Inferior parietal cortex (tissue), 1 donor: ENCODE data around the gene ADNP.
"Not testable (repeated sequence)": the region's sequence is repeated elsewhere in the genome, so short reads cannot be mapped to it uniquely, and the experiment has no call there.

ENCODE experiments used
- DNase-seq: peaks from one replicate; pipeline ENCODE4 v3.0.0-alpha.2; 2016; ENCODE audit errors: extremely low spot score

ADNP gene

GRCh38 chr20:50931306-50932015 lies at the start of gene ADNP:
Gene ADNP, minus strand, starts transcription at chr20:50931437. Its CDS starts 27,441 bp downstream, at chr20:50903996.
- peak; percentile 97 for DNase-seq

DNA sequence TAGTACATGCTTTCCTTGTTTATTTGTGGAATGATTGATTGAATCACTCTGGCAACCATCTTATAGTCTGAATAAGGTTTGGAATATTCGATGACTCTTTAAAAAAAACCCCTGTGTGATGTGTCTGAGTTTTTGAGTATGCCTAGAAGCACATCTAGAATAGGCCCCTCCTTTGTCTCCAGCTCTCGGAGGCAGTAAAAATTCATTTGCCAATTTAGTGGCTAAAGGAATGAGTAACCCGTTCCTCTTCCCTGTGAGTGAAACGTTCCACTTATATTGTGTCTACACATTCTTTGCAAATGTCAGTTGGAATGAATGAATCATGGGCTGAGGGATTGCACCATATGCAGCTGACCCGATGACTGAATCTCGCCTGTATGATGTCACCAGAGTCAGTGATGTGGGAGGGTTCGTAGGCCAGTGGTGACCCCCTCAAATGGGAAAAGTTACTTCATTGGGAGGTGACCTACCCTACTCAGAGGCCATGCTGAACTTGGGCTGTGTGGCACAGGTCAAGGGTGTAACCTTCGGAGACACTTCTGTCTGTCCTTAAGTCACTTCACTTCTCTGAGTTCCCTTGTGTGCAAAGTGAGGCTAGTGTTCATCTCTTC lies 48.9 kb upstream of the ADNP start:
- DNase-seq = no peak

- DNase-seq = not testable (repeated sequence)
These were observed 47.3 kb upstream of the ADNP start for GRCh38 chr20:50978533-50978932.

- DNase-seq = no peak
These were observed 46.1 kb upstream of the ADNP start for GRCh38 chr20:50977066-50978021.

DNA sequence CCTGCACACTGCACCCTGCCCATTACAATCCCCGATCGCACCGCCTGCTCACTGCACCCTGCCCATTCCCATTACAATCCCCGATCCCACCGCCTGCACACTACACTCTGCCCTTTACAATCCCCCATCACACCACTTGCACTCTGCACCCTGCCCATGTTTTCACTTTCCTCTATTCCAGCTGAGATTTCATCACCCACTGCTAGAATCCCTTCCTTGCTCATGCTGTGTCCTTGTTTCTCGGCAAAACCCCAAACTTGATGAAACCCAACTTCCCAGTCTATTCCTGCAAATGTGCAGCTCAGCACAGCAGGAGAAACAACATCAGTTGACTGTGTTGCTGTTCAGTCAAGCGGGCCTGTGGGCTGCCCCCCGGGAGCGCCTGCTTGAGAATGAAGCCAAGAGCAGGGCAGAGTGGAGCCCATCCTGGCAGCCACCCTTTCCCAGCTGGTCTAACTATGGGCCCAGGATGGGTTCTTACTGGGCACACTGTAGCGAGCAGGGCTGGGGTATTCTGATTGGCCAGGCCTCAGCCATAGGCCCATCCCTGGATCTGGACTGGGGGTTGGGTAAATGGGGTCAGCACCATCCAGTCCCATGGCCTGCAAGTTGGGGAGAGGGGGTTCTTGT lies 44.6 kb upstream of the ADNP start:
- no peak for DNase-seq

DNA sequence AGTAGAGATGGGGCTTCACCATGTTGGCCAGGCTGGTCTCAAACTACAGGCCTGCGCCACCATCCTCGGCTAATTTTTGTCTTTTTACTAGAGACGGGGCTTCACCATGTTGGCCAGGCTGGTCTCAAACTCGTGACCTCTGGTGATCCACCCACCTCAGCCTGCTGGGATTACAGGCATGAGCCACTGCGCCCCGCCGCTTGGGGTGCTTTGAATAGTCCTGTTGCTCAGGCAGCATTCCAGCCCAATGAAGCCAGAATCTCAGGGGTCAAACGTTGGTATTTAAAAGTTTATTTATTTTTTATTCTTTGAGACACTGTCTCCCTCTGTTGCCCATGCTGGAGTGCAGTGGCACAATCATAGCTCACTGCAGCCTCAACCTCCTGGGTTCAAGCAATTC lies 38.7 kb upstream of the ADNP start:
- no peak for DNase-seq

DNA sequence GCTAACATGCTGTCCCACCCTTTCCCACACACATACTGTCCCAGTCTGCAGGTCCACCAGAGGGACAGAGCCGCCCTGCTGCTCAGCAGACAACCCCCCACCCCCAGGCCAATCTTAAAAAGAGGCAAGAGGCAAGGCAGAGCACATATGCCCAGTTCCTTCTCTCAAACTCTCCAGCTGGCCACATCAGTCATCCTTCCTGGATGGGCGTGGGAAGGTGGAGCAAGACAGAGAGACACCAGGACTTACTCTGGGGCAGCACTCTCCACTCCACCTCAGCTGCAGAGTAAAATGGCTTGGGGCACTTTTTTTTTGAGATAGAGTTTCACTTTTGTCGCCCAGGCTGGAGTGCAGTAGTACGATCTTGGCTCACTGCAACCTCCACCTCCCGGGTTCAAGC lies 38.2 kb upstream of the ADNP start:
- no peak for DNase-seq

GRCh38 chr20:50968289-50968688 lies 37.1 kb upstream of the ADNP start:
- no peak for DNase-seq

GRCh38 chr20:50967586-50967985 lies 36.3 kb upstream of the ADNP start:
- no peak for DNase-seq

GRCh38 chr20:50959543-50960126 lies 28.4 kb upstream of the ADNP start:
- DNase-seq = no peak

- peak; percentile 99 for DNase-seq
These were observed 27.6 kb upstream of the ADNP start, which contains the start of gene MOCS3 for GRCh38 chr20:50958615-50959542. Gene MOCS3, plus strand, starts transcription at chr20:50958818. Its CDS starts 25 bp downstream, at chr20:50958843.

- DNase-seq = peak; percentile 22
These were observed 26.8 kb upstream of the ADNP start, which contains the start of gene DPM1 for GRCh38 chr20:50957798-50958614. Gene DPM1, minus strand, starts transcription at chr20:50958532. Its CDS starts 9 bp downstream, at chr20:50958523.

DNA sequence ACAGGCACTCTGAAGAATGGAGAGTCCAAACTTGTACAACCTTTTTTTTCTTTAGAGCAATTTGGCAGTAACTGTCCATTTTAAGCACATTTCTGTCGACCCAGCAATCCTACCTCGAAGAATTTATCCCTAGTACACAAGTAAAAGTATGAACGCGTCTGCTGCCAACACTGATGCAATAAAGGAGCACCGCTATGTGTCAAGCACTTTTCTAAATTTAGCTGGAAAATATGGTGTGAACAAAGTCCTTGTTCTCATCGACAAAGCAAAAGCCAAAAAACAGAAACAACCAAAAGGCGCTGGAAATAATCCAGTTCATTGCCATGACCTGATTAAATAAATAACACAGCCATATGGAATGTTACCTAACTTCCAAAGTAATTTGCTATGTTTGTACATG lies 26.0 kb upstream of the ADNP start:
- no peak for DNase-seq

GRCh38 chr20:50953821-50954220 lies 22.6 kb upstream of the ADNP start:
- DNase-seq = no peak

DNA sequence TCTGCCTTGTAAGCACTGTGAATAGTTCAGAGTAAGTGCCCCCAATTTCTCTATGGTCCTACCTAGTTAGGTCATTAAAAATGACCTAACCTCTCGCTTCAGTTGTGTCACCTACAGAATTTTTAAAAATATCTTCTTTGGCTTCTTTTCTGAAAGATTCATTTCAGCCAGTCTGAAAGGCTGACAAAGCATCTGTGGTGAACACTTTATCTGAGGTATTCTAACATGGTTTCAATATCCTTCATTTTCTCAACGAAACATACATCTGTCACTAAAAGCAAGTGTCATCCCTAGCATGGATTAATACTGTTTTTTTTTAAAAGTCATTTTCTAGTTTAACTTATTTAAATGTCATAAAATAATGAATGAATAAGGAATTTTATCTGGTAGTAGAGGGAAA lies 22.0 kb upstream of the ADNP start:
- no peak for DNase-seq

DNA sequence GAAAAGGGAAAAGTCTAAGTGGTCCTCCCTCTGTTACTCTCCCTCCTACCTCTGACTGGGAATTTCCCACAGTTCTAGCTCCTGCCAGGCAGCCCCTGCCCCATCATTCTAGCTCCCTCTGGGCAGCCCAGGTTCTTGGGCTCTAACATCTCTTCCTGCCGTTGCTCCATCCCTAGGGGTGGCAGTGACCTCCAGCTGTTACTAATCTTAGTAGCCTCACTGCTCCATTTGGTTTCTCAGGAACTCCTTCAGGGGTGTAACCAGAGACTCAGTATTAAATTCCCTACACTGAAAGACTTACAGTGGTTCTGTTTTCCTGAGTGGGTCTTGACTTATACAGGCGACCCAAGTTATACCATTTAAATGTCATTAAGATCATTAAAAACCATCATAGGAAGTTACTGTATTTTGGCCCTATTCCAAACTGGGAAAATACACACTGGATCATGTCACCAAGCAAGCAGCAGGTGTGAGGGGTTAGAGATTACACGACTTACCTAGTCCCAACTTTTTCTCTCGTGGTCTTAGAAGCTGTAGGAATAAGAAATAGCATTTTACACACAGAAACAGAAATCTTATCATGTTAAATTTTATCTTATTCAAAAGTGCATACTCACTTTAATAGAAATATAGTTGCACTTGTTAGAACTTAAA lies 17.0 kb upstream of the ADNP start:
- DNase-seq = no peak

DNA sequence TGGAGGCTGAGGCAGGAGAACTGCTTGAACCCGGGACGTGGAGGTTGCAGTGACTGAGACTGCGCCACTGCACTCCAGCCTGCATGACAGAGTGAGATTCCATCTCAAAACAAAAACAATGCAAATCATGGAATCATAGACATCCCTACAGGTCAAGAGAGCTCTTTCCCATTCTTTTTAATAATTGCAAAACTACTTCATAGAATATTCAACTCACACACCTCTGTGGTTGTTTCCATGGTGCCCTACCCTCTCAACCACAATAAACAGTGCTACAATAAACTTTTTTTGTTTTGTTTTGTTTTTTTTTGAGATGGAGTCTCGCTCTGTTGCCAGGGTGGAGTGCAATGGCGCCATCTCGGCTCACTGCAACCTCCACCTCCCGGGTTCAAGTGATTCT lies 11.8 kb upstream of the ADNP start:
- DNase-seq = no peak

DNA sequence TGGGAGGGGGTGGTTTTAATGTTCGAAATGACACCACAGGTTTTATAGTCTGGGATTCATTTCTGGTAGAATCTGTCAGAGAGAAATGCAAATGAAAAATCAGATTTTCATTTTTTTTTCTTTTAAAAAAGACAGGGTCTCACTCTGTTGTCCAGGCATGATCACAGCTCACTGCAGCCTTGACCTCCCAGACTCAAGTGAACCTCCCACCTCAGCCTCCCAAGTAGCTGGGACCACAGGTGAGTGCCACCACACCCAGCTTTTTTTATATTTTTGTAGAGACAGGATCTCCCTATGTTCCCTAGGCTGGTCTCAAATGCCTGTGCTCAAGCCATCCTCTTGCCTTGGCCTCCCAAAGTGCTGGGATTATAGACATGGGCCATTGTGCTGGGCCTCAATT lies 2.4 kb upstream of the ADNP start:
- DNase-seq = no peak
